HepG2 (cell line): ENCODE measurements around the gene SOCS3. TPM values are rescaled to one million over a fixed set of nuclear protein-coding genes. Genes with fewer than 3 reads are reported as not detected.

ENCODE experiments used
- ARHGAP35 ChIP-seq: sonication (generic); formaldehyde crosslinking; IDR thresholded peaks from 2 replicates; pipeline ENCODE4 v1.9.0; 2022; ENCODE audit warnings: mild to moderate bottlenecking, inconsistent platforms, moderate library complexity, missing genetic modification reagents, borderline replicate concordance
- CCAR2 ChIP-seq: fragments of 200-400 bp; formaldehyde crosslinking; optimal IDR thresholded peaks from 2 replicates; pipeline ENCODE3; 2018; ENCODE audit warnings: low read depth, mild to moderate bottlenecking, low read length, moderate library complexity
- HDAC2 ChIP-seq: sonication (generic); formaldehyde crosslinking; IDR thresholded peaks from 2 replicates; pipeline ENCODE4 v1.4.0; 2020; ENCODE audit warnings: missing genetic modification reagents
- HOXA7 ChIP-seq: sonication (generic); formaldehyde crosslinking; IDR thresholded peaks from 2 replicates; pipeline ENCODE4 v1.8.1; 2022; ENCODE audit warnings: mild to moderate bottlenecking, missing genetic modification reagents, moderate library complexity
- MAZ ChIP-seq, 2 experiments: sonication (generic) in 1 of 2; formaldehyde crosslinking in 1 of 2; IDR thresholded peaks; 2 replicates each; pipeline versions ENCODE4 v1.5.0 to v1.6.1; 2012 to 2020; ENCODE audit warnings: low read depth in 2 of 2, mild to moderate bottlenecking in 2 of 2, borderline replicate concordance in 1 of 2, improper control_type of control experiment in 1 of 2, low read length in 1 of 2, missing genetic modification reagents in 1 of 2, moderate library complexity in 1 of 2
- MEIS2 ChIP-seq: sonication (generic); formaldehyde crosslinking; IDR thresholded peaks from 2 replicates; pipeline ENCODE4 v1.9.0; 2021; ENCODE audit warnings: mild to moderate bottlenecking, missing genetic modification reagents
- POLR2A ChIP-seq, 2 experiments: IDR thresholded peaks; 2 replicates each; pipeline ENCODE4 v1.6.1; 2011; ENCODE audit warnings: low read depth in 2 of 2, low read length in 2 of 2, mild to moderate bottlenecking in 1 of 2, moderate library complexity in 1 of 2; ENCODE audit not compliant: insufficient read depth in 1 of 2
- RFX1 ChIP-seq: fragments of 450-650 bp; IDR thresholded peaks from 2 replicates; pipeline ENCODE4 v1.6.1; 2017
- SALL1 ChIP-seq: sonication (generic); formaldehyde crosslinking; IDR thresholded peaks from 2 replicates; pipeline ENCODE4 v1.8.0; 2022; ENCODE audit warnings: mild to moderate bottlenecking, missing genetic modification reagents
- TEAD3 ChIP-seq: optimal IDR thresholded peaks from 2 replicates; pipeline ENCODE3; 2016; ENCODE audit warnings: borderline replicate concordance
- XRCC5 ChIP-seq: fragments of 200-400 bp; formaldehyde crosslinking; optimal IDR thresholded peaks from 2 replicates; pipeline ENCODE3; 2017; ENCODE audit warnings: mild to moderate bottlenecking, low read length
- ZHX1 ChIP-seq: sonication (generic); formaldehyde crosslinking; IDR thresholded peaks from 2 replicates; pipeline ENCODE4 v1.8.1; 2022; ENCODE audit warnings: low read depth, mild to moderate bottlenecking, missing genetic modification reagents
- ZNF101 ChIP-seq: sonication (generic); formaldehyde crosslinking; IDR thresholded peaks from 2 replicates; pipeline ENCODE4 v1.4.0; 2020; ENCODE audit warnings: mild to moderate bottlenecking, low read depth, missing genetic modification reagents, borderline replicate concordance
- ZNF431 ChIP-seq: sonication (generic); formaldehyde crosslinking; IDR thresholded peaks from 2 replicates; pipeline ENCODE4 v1.9.0; 2022; ENCODE audit warnings: missing genetic modification reagents, low read depth, mild to moderate bottlenecking, borderline replicate concordance
- ZNF451 ChIP-seq: sonication (generic); formaldehyde crosslinking; IDR thresholded peaks from 2 replicates; pipeline ENCODE4 v1.5.0; 2020; ENCODE audit warnings: mild to moderate bottlenecking, missing genetic modification reagents
- ZNF503 ChIP-seq: sonication (generic); formaldehyde crosslinking; IDR thresholded peaks from 2 replicates; pipeline ENCODE4 v1.4.0; 2020; ENCODE audit warnings: missing genetic modification reagents
- ZNF777 ChIP-seq: sonication (generic); formaldehyde crosslinking; IDR thresholded peaks from 2 replicates; pipeline ENCODE4 v1.4.0; 2020; ENCODE audit warnings: missing genetic modification reagents
- polyA plus RNA-seq, 8 experiments: library from polyadenylated mRNA; depleted of rRNA in 3 of 8; stranded (reverse) in 7 of 8; unstranded in 1 of 8; fragments of >200 nt; fragmentation: Illumina TruSeq in 4 of 8; extraction: Trizol in 4 of 8; gene quantifications; 2 replicates each; pipeline versions ENCODE4 v1.2.1 to v1.2.3, GENCODE V29; 2011 to 2016; ENCODE audit warnings: low read depth in 4 of 8, missing spikeins in 1 of 8, mixed read lengths in 1 of 8; ENCODE audit not compliant: insufficient read depth in 1 of 8
- total RNA-seq, 5 experiments: library from RNA; depleted of rRNA; stranded (reverse); fragments of >200 nt; fragmentation: Illumina TruSeq; extraction: Trizol; gene quantifications; 2 replicates each; pipeline ENCODE4 v1.2.3, GENCODE V29; 2016; ENCODE audit warnings: low read depth in 1 of 5
- TF ChIP-seq, protein P1 (sequence below): sonication (generic); formaldehyde crosslinking; conservative IDR thresholded peaks from 2 replicates; pipeline ENCODE4 v1.8.0; 2022; ENCODE audit warnings: mild to moderate bottlenecking, moderate library complexity, missing genetic modification reagents
- TF ChIP-seq, protein P2 (sequence below): sonication (generic); formaldehyde crosslinking; IDR thresholded peaks from 2 replicates; pipeline ENCODE4 v1.4.0; 2020; ENCODE audit warnings: missing genetic modification reagents

The SOCS3 gene
- total and polyA plus RNA-seq, 2 of the 13 experiments (the other 11 are each of a cell fraction or from before 2014, with no cell fraction given), result 0.77 to 2.4 TPM

DNA sequence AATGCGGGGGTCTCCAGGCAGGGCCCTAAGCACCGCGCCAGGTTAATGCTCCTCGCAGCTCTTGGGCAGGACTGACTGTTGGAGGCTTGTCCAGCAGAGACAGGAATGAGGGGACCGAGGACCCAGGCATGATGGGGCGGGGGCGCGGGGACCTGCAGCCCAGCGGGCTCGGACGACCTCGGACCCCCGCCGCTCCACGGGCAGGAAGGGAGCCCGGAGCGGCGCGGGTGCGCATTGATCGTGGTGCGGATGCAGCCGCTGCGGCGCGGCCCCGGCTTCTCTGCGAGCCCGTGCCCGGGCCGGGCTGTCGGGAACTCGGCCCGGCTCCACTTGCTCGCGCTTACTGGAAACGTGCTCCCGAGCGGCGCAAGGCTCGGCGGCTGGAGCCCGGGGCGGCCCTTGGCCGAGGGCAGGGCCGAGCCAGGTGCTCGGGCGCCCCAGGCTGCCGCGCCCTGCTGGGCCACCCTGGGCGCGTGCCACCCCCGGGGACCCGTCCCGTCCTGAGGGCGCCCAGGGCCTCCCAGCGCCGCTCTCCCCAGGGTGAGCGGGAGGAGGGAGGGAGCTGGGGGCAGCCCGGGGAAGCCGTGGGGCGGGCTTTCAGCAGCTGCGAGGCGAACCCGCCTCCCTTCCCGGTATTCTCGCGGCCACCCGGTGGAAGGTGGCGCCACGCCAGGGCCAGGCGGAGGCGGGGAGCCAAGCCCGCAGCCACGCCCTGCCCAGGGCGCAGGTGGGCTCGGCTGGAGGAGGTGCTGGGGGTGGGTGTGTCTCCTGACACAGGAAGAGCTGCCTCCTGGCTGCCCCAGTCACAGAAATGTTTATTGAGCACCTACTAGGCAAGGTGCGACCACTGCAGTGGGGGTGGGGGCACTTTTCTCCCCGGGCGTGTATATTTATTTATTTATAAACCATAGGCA is 45.9 kb downstream of the SOCS3 start (continued):
- TF ChIP-seq, protein P1, sequence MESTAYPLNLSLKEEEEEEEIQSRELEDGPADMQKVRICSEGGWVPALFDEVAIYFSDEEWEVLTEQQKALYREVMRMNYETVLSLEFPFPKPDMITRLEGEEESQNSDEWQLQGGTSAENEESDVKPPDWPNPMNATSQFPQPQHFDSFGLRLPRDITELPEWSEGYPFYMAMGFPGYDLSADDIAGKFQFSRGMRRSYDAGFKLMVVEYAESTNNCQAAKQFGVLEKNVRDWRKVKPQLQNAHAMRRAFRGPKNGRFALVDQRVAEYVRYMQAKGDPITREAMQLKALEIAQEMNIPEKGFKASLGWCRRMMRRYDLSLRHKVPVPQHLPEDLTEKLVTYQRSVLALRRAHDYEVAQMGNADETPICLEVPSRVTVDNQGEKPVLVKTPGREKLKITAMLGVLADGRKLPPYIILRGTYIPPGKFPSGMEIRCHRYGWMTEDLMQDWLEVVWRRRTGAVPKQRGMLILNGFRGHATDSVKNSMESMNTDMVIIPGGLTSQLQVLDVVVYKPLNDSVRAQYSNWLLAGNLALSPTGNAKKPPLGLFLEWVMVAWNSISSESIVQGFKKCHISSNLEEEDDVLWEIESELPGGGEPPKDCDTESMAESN, result no peak
- TF ChIP-seq, protein P2, sequence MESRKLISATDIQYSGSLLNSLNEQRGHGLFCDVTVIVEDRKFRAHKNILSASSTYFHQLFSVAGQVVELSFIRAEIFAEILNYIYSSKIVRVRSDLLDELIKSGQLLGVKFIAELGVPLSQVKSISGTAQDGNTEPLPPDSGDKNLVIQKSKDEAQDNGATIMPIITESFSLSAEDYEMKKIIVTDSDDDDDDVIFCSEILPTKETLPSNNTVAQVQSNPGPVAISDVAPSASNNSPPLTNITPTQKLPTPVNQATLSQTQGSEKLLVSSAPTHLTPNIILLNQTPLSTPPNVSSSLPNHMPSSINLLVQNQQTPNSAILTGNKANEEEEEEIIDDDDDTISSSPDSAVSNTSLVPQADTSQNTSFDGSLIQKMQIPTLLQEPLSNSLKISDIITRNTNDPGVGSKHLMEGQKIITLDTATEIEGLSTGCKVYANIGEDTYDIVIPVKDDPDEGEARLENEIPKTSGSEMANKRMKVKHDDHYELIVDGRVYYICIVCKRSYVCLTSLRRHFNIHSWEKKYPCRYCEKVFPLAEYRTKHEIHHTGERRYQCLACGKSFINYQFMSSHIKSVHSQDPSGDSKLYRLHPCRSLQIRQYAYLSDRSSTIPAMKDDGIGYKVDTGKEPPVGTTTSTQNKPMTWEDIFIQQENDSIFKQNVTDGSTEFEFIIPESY (CRISPR knock-in tag), result 0 out of 2 replicates have a peak, but pooled peaks have one; percentile 16
- TF ChIP-seq MAZ (IDR thresholded peaks at IDR 0.05; ENCODE audit: borderline replicate concordance, low read depth, low read length) (no peak), MAZ (CRISPR knock-in tag; IDR thresholded peaks at IDR 0.05; ENCODE audit: low read depth) (0 out of 2 replicates have a peak, but pooled peaks have one; percentile 34), SALL1 (CRISPR knock-in tag) (peak; percentile 45; the same call in 1 of the 2 replicates), XRCC5 (no peak), ZNF777 (CRISPR knock-in tag) (peak; percentile 85), ZHX1 (CRISPR knock-in tag) (no peak), ARHGAP35 (CRISPR knock-in tag) (no peak), TEAD3 (CRISPR knock-in tag) (peak; percentile 48), POLR2A (IDR thresholded peaks at IDR 0.05; ENCODE audit: insufficient read depth in 1 of 2, low read depth in 2 of 2, low read length in 2 of 2) (no peak), HDAC2 (CRISPR knock-in tag) (peak; percentile 17; the same call in 1 of the 2 replicates), ZNF503 (no peak), CCAR2 (no peak), ZNF431 (no peak), HOXA7 (CRISPR knock-in tag) (no peak), ZNF101 (0 out of 2 replicates have a peak, but pooled peaks have one; percentile 28), RFX1 (no peak), MEIS2 (no peak), ZNF451 (CRISPR knock-in tag) (no peak)
